Stomach smooth muscle (tissue), 2 donors: ENCODE results near the gene TTC28.
"Not testable (repeated sequence)": the region's sequence is repeated elsewhere in the genome, so short reads cannot be mapped to it uniquely, and the experiment has no call there.

Experiments used
- H3K27ac ChIP-seq: one replicate; pipeline ENCODE4 v1.7.0; 2013; ENCODE audit warnings: mild to moderate bottlenecking, low read length, inconsistent platforms
- H3K27me3 ChIP-seq, 2 donors: one replicate each; pipeline ENCODE4 v1.7.0; 2013; ENCODE audit warnings: low read length in 2 of 2; ENCODE audit not compliant: insufficient read depth in 2 of 2, control insufficient read depth in 1 of 2
- H3K36me3 ChIP-seq, 2 donors: one replicate each; pipeline ENCODE4 v1.7.0; 2013; ENCODE audit warnings: low read length in 2 of 2; ENCODE audit not compliant: control insufficient read depth in 2 of 2, insufficient read depth in 2 of 2
- H3K4me1 ChIP-seq: one replicate; pipeline ENCODE4 v1.7.0; 2013; ENCODE audit warnings: low read length; ENCODE audit not compliant: control insufficient read depth, insufficient read depth
- H3K4me3 ChIP-seq, 2 donors: one replicate each; pipeline ENCODE4 v1.7.0; 2013; ENCODE audit warnings: low read length in 2 of 2
- H3K9ac ChIP-seq, 2 donors: one replicate each; pipeline ENCODE4 v1.7.0; 2013; ENCODE audit warnings: low read length in 2 of 2, mild to moderate bottlenecking in 1 of 2
- H3K9me3 ChIP-seq, 2 donors: one replicate each; pipeline ENCODE4 v1.7.0; 2013; ENCODE audit warnings: low read length in 2 of 2; ENCODE audit not compliant: control insufficient read depth in 2 of 2
- donor health status: healthy.
- donor health status: Pancreatic carcinoma.

The TTC28 gene

GRCh38 chr22:28674121-28674563 lies 5.5 kb downstream of the TTC28 start:
- H3K36me3 ChIP-seq, result no peaks in the 10 kb centered on the region
- H3K4me1 ChIP-seq, result peaks cover 4% of the 10 kb centered on the region
- no peaks in the 10 kb centered on the region for H3K27me3 ChIP-seq
- H3K9ac ChIP-seq, result no peak overlapping the region
- no peaks in the 10 kb centered on the region for H3K9me3 ChIP-seq
- H3K27ac ChIP-seq, result no peak overlapping the region
- H3K4me3 ChIP-seq, result no peak overlapping the region

GRCh38 chr22:28670756-28671155 lies 8.9 kb downstream of the TTC28 start:
- no peak overlapping the region for H3K4me3 ChIP-seq
- H3K36me3 ChIP-seq, result no peaks in the 10 kb centered on the region
- H3K4me1 ChIP-seq, result no peaks in the 10 kb centered on the region
- H3K27me3 ChIP-seq, result no peaks in the 10 kb centered on the region
- no peak overlapping the region for H3K9ac ChIP-seq
- no peak overlapping the region for H3K27ac ChIP-seq
- H3K9me3 ChIP-seq, result no peaks in the 10 kb centered on the region

DNA sequence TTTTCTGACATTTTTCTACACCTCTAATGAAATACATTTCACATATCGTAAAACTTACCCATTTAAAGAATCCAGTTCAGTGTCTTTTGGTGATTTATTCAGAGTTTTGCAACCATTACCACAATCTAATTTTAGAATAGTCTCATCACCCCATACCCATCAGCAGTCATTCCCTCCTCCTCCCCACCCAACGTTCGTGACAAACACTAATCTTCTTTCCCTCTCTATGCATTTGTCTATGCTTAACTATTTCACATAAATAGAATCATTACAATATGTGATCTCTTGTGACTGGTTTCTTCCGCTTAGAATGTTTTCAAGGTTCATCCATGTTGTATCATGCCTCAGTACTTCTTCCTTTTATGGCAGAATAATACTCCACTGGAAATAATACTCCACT lies 9.5 kb downstream of the TTC28 start:
- Histone ChIP-seq H3K9me3 (no peaks in the 10 kb centered on the region), H3K4me1 (no peaks in the 10 kb centered on the region)

DNA sequence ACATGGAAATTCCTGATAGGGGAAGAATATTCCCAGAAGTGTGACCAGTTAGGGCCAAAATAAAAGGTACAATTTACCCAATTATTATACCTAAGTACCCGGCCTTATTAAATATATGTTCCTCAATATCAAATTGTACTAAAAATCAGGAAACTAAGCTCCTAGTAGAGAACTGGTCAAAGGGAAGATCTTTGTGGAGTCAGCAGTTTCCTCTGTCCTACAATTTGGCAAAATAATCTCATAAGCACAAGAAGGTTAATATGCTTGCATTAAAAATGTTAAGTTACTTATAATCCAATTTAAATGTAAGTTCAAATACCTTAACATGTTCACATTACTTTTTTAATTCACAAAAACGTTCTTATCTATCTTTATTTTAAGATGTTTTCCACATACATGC lies 10.3 kb downstream of the TTC28 start:
- Histone ChIP-seq H3K27me3 (no peaks in the 10 kb centered on the region), H3K27ac (no peak overlapping the region), H3K4me1 (no peaks in the 10 kb centered on the region), H3K9ac (no peak overlapping the region), H3K4me3 (no peak overlapping the region), H3K9me3 (no peaks in the 10 kb centered on the region), H3K36me3 (no peaks in the 10 kb centered on the region)

More for the DNA sequence above, 9.5 kb downstream of the TTC28 start:
- Histone ChIP-seq H3K27me3 (no peaks in the 10 kb centered on the region), H3K27ac (no peak overlapping the region), H3K4me3 (no peak overlapping the region), H3K36me3 (no peaks in the 10 kb centered on the region), H3K9ac (no peak overlapping the region)

- H3K36me3 ChIP-seq, H3K9ac ChIP-seq, H3K27ac ChIP-seq, H3K27me3 ChIP-seq, H3K4me3 ChIP-seq, H3K9me3 ChIP-seq, H3K4me1 ChIP-seq: not testable (repeated sequence)
These were observed 16.1 kb downstream of the TTC28 start for GRCh38 chr22:28663569-28663942.

DNA sequence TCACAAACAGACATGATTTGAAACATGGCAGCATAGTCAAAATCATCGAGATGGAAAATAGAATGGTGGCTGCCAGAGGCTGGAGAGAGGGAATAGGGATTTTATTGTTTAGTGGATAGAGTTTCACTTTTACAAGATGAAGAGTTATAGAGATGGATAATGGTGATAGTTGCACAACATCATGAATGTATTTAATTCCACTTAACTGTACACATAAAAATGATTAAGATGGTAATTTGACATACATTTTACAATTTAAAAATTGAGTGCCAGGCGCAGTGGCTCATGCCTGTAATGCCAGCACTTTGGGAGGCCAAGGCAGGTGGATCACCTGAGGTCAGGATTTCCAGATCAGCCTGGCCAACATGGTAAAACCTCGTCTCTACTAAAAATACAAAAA lies 21.2 kb downstream of the TTC28 start:
- Histone ChIP-seq H3K4me1 (no peaks in the 10 kb centered on the region), H3K27ac (no peak overlapping the region), H3K36me3 (peaks cover 0 to 2% of the 10 kb centered on the region in 2 donors), H3K4me3 (no peak overlapping the region), H3K27me3 (no peaks in the 10 kb centered on the region), H3K9me3 (no peaks in the 10 kb centered on the region), H3K9ac (no peak overlapping the region)

GRCh38 chr22:28656181-28656580 lies 23.5 kb downstream of the TTC28 start:
- no peak overlapping the region for H3K27ac ChIP-seq
- H3K27me3 ChIP-seq, result no peaks in the 10 kb centered on the region
- H3K9ac ChIP-seq, result no peak overlapping the region
- H3K9me3 ChIP-seq, result no peaks in the 10 kb centered on the region
- peaks cover 0 to 2% of the 10 kb centered on the region in 2 donors for H3K36me3 ChIP-seq
- H3K4me3 ChIP-seq, result no peak overlapping the region
- H3K4me1 ChIP-seq, result no peaks in the 10 kb centered on the region

- H3K27ac ChIP-seq, result no peak overlapping the region
- no peaks in the 10 kb centered on the region for H3K9me3 ChIP-seq
- no peak overlapping the region for H3K4me3 ChIP-seq
- no peak overlapping the region for H3K9ac ChIP-seq
- H3K27me3 ChIP-seq, result no peaks in the 10 kb centered on the region
- H3K4me1 ChIP-seq, result no peaks in the 10 kb centered on the region
- no peaks in the 10 kb centered on the region for H3K36me3 ChIP-seq
These were observed 29.2 kb downstream of the TTC28 start for GRCh38 chr22:28650463-28650862.

DNA sequence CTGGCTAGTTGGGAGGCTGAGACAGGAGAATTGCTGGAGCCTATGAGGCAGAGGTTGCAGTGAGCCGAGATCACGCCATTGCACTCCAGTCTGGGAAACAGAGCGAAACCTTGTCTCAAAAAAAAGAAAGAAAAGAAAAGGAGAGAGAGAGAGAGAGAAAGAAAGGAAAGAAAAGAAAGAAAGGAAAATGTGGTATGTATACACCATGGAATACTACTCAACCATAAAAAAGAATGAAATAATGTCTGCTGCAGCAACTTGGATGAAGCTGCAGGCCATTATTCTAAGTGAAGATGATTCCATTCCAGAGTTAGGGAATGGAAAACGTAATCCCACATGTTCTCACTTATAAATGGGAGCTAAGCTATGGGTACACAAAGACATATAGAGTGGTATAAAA lies 30.8 kb downstream of the TTC28 start:
- H3K9me3 ChIP-seq, result no peaks in the 10 kb centered on the region
- H3K27me3 ChIP-seq, result no peaks in the 10 kb centered on the region
- H3K9ac ChIP-seq, result no peak overlapping the region
- H3K4me3 ChIP-seq, result no peak overlapping the region
- H3K4me1 ChIP-seq, result no peaks in the 10 kb centered on the region
- H3K27ac ChIP-seq, result no peak overlapping the region
- H3K36me3 ChIP-seq, result no peaks in the 10 kb centered on the region

GRCh38 chr22:28647216-28647615 lies 32.4 kb downstream of the TTC28 start:
- H3K9ac ChIP-seq, result no peak overlapping the region
- no peaks in the 10 kb centered on the region for H3K4me1 ChIP-seq
- H3K4me3 ChIP-seq, result no peak overlapping the region
- no peaks in the 10 kb centered on the region for H3K27me3 ChIP-seq
- H3K9me3 ChIP-seq, result no peaks in the 10 kb centered on the region
- H3K27ac ChIP-seq, result no peak overlapping the region
- no peaks in the 10 kb centered on the region for H3K36me3 ChIP-seq

- Histone ChIP-seq H3K9ac (no peak overlapping the region), H3K4me1 (no peaks in the 10 kb centered on the region), H3K27me3 (no peaks in the 10 kb centered on the region), H3K27ac (no peak overlapping the region), H3K4me3 (no peak overlapping the region), H3K36me3 (no peaks in the 10 kb centered on the region), H3K9me3 (no peaks in the 10 kb centered on the region)
These were observed 40.3 kb downstream of the TTC28 start for GRCh38 chr22:28639321-28639720.

GRCh38 chr22:28637225-28637624 lies 42.4 kb downstream of the TTC28 start:
- H3K27me3 ChIP-seq, result no peaks in the 10 kb centered on the region
- H3K4me3 ChIP-seq, result no peak overlapping the region
- H3K36me3 ChIP-seq, result no peaks in the 10 kb centered on the region
- no peaks in the 10 kb centered on the region for H3K4me1 ChIP-seq
- H3K27ac ChIP-seq, result no peak overlapping the region
- no peak overlapping the region for H3K9ac ChIP-seq
- no peaks in the 10 kb centered on the region for H3K9me3 ChIP-seq
